Stimulated activated naive CD4-positive, alpha-beta T cell treated with Interleukin-2 at 50 U/mL for 16 hours (primary cell): ENCODE data around the gene TBC1D23.
"Not testable (repeated sequence)": the region's sequence is repeated elsewhere in the genome, so short reads cannot be mapped to it uniquely, and the experiment has no call there.

Source experiments
- DNase-seq: peaks from one replicate; lab custom pipeline; 2025; lab: John Stamatoyannopoulos, UW

The TBC1D23 gene

GRCh38 chr3:100260685-100261484 is at the start of gene TBC1D23:
TBC1D23 (plus strand) TSS chr3:100260992; CDS start chr3:100261019, 27 bp downstream.
- DNase-seq = peak; percentile 97

GRCh38 chr3:100213891-100214573 is 46.8 kb upstream of the TBC1D23 start:
- DNase-seq = no peak

- no peak for DNase-seq
Measured at GRCh38 chr3:100214574-100214964, 46.2 kb upstream of the TBC1D23 start.

GRCh38 chr3:100216713-100217112 is 44.1 kb upstream of the TBC1D23 start:
- DNase-seq = no peak

GRCh38 chr3:100221159-100221558 is 39.6 kb upstream of the TBC1D23 start:
- no peak for DNase-seq

GRCh38 chr3:100225193-100225592 is 35.6 kb upstream of the TBC1D23 start:
- no peak for DNase-seq

- DNase-seq = no peak
Measured at GRCh38 chr3:100225883-100226282, 34.9 kb upstream of the TBC1D23 start.

- no peak for DNase-seq
Measured at GRCh38 chr3:100226712-100227429, 33.9 kb upstream of the TBC1D23 start.

- DNase-seq = no peak
Measured at GRCh38 chr3:100227511-100227921, 33.3 kb upstream of the TBC1D23 start.

- no peak for DNase-seq
Measured at GRCh38 chr3:100228247-100228646, 32.5 kb upstream of the TBC1D23 start.

GRCh38 chr3:100229188-100229587 is 31.6 kb upstream of the TBC1D23 start:
- DNase-seq = not testable (repeated sequence)

- no peak for DNase-seq
Measured at GRCh38 chr3:100230710-100231109, 30.1 kb upstream of the TBC1D23 start.

- no peak for DNase-seq
Measured at GRCh38 chr3:100231668-100232067, 29.1 kb upstream of the TBC1D23 start.

- DNase-seq = no peak
Measured at GRCh38 chr3:100234364-100234763, 26.4 kb upstream of the TBC1D23 start.

- DNase-seq = no peak
Measured at GRCh38 chr3:100238599-100238998, 22.2 kb upstream of the TBC1D23 start.

- DNase-seq = not testable (repeated sequence)
Measured at GRCh38 chr3:100242471-100242870, 18.3 kb upstream of the TBC1D23 start.

GRCh38 chr3:100244264-100244663 is 16.5 kb upstream of the TBC1D23 start:
- no peak for DNase-seq

GRCh38 chr3:100245136-100245535 is 15.7 kb upstream of the TBC1D23 start:
- DNase-seq = no peak

GRCh38 chr3:100245927-100246326 is 14.9 kb upstream of the TBC1D23 start:
- no peak for DNase-seq

- DNase-seq = no peak
Measured at GRCh38 chr3:100246999-100247398, 13.8 kb upstream of the TBC1D23 start.

GRCh38 chr3:100252001-100252400 is 8.8 kb upstream of the TBC1D23 start:
- no peak for DNase-seq

GRCh38 chr3:100254168-100254777 is 6.5 kb upstream of the TBC1D23 start:
- no peak for DNase-seq
